Thyroid gland (tissue), 4 donors: ENCODE results near the gene PEPD.

Experiments used
- CTCF ChIP-seq, 6 experiments: fragments of 200-600 bp in 3 of 6; fragments of 450-650 bp in 3 of 6; sonication (generic) in 3 of 6; IDR thresholded peaks; one replicate each; pipeline ENCODE4 v1.5.1; 2016 to 2019; ENCODE audit warnings: antibody characterized with exemption in 6 of 6, mild to moderate bottlenecking in 2 of 6, inconsistent platforms in 1 of 6, moderate library complexity in 1 of 6
- POLR2A ChIP-seq, 2 donors: fragments of 450-650 bp; IDR thresholded peaks; one replicate each; pipeline ENCODE4 v1.6.1; 2017; ENCODE audit warnings: antibody characterized with exemption in 2 of 2, mild to moderate bottlenecking in 2 of 2, moderate library complexity in 1 of 2

- TF ChIP-seq CTCF (IDR thresholded peaks at IDR 0.05), result no peak
- TF ChIP-seq POLR2A (IDR thresholded peaks at IDR 0.05), result no peak
Observed at GRCh38 chr19:33556261-33556660, 34.7 kb upstream of the PEPD start.
